Activated CD4-positive, CD25-positive, alpha-beta regulatory T cell treated with anti-CD3 and anti-CD28 coated beads, Interleukin-2, amount 50 U/mL, for 72 hours (primary cell): Measurements from ENCODE around the gene MAP2K7.
"Not testable (repeated sequence)": the region's sequence is repeated elsewhere in the genome, so short reads cannot be mapped to it uniquely, and the experiment has no call there.

Experiments
- DNase-seq: peaks from one replicate; pipeline ENCODE4 v3.0.0; 2021

Gene MAP2K7

DNA sequence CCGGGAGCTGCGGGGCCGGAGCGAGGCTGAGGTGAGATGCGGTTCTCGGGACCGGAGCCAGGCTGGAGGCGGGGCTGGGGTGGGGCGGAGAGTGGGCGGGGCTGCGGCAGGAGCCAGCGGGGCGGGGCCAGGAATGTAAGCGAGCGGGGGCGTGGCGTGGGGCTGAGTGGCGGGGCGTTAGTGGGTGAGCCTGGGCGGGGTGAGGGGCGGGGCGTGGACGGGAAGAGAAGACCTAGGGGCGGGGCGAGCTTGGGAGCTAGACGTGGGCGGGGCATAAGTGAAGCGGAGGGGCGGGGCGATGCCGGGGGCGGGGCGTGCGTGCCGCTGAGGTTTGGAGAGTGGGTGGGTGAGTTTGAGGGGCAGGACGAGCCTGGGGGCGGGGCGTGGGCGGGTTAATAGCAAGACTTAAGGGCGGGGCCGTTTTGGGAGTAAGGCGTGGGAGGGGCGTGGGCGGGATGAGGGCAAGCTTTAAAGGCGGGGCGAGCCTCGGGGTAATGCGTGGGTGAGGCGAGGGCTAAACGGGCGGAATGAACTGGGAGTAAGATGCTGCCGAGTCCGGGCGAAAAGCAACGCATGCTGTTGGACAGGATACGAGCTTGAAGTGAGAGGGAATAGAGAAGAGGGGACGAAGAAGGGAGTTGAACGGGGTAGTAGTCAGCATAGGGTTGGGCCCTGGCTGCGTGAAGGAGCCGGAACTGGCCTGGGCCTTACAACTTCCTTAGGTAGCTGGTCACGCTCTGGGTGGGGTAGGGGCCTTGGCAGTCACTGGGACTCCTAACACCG is 17.0 kb downstream of the MAP2K7 start:
- DNase-seq, result peak; percentile 97

GRCh38 chr19:7921302-7921966 is 17.8 kb downstream of the MAP2K7 start:
- no peak for DNase-seq

DNA sequence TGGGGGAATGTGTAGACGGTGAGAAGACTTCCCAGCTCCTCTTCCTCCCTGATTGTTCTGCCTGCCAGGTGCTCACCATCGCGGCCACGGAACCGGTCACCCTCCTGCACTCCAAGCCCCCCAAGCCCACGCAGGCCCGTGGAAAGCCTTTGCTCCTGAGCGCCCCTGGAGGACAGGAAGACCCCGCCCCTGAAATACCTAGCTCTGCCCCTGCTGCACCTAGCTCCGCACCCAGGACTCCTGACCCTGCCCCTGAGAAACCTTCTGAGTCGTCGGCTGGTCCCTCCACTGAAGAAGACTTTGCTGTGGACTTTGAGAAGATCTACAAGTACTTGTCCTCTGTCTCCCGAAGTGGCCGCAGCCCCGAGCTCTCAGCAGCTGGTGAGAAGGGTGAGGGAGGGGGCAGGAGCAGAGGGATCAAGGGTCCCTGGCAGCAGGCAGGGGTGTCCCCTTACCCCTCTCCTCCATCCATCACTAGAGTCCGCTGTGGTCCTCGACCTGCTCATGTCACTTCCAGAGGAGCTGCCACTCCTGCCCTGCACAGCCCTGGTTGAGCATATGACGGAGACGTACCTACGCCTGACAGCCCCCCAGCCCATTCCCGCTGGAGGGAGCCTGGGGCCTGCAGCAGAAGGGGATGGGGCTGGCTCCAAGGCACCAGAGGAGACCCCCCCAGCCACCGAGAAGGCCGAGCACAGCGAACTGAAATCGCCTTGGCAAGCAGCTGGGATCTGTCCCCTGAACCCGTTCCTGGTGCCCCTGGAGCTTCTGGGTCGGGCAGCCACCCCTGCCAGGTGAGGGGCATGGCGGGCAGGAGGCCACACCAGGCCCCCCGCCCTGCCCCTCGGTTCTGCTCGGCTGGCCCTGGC is 18.5 kb downstream of the MAP2K7 start:
- no peak for DNase-seq

DNA sequence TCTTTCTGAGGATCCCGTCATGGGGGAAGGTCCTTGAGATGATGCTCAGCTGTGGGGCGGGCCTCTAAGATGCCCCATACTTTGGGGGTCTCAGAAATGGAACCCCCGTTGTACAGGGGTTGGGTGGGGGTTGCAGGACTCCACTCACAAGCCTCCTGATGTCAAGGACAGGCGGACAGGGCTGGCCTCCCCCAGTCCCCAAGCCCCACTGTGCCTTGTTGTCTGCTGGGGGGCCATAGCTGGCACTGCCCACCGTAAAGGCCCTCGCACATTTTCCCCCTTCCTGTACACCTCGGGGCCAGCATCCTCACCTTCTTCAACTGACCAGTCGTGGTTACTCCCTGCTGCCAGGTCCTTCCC is 19.1 kb downstream of the MAP2K7 start:
- no peak for DNase-seq

GRCh38 chr19:7923295-7924191 is 19.9 kb downstream of the MAP2K7 start:
- no peak for DNase-seq

DNA sequence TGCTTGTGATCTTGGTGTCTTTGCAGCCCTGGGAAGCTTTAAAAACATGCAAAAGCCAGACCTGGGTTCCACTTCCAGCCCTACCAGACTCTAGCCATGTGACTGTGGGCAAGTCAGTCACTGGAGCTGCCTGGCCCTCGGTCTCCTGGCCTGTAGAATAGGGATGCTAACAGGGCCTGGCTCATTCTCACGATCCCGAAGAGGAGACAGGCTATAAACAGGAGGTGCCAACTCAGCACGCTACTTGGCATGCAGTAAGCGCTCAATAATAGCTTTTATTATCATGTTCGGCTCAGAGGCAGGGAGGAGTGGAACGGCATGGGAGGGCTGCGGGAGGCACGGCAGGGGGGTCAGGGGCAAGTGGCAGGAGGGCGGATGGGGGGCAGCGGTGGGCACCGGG is 20.6 kb downstream of the MAP2K7 start:
- no peak for DNase-seq

GRCh38 chr19:7924651-7925170 is 21.0 kb downstream of the MAP2K7 start:
- no peak for DNase-seq

GRCh38 chr19:7925171-7925851 is 21.6 kb downstream of the MAP2K7 start:
- DNase-seq, result peak; percentile 75

DNA sequence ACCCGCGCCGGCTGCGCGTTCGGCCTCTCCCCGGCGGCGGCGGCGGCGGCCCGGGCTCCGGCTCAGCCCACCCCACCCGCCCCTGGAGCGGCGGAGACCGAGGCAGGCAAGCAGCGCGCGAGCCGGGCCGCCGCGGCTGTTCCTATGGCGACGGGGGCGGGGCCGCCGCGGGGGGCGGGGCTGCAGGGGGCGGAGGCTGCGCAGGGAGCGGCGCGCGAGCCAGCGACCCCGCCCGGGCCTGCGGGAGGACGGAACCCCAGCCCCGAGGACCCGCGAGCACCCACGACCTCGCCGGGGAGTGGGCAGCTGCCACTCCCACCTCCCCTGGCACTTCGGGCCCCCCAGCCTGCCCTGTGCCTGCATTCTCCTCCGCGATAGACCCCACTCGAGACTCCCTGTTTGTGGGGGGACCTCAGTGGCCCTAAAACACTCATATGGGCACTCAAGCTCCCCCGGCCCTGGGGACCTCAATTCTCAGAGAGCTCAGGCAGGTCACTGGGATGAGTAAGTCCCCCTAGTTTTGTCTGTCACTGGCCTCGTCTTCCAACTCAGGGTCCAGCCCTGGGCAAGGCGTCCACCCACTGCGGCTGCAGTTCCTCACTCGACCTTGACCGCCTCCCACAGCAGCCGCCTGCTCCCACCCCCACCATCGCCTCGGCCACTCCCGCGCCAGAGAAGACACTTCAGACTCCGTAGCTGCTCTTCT is 22.5 kb downstream of the MAP2K7 start, which contains the start of gene CTXN1:
CTXN1 (minus strand) TSS at position 115 of the 706 bp plus-strand sequence. CDS start 597 bp downstream, outside the sequence.
- peak; percentile 76 for DNase-seq

- DNase-seq, result no peak
These were observed 23.3 kb downstream of the MAP2K7 start for GRCh38 chr19:7926727-7927604.

DNA sequence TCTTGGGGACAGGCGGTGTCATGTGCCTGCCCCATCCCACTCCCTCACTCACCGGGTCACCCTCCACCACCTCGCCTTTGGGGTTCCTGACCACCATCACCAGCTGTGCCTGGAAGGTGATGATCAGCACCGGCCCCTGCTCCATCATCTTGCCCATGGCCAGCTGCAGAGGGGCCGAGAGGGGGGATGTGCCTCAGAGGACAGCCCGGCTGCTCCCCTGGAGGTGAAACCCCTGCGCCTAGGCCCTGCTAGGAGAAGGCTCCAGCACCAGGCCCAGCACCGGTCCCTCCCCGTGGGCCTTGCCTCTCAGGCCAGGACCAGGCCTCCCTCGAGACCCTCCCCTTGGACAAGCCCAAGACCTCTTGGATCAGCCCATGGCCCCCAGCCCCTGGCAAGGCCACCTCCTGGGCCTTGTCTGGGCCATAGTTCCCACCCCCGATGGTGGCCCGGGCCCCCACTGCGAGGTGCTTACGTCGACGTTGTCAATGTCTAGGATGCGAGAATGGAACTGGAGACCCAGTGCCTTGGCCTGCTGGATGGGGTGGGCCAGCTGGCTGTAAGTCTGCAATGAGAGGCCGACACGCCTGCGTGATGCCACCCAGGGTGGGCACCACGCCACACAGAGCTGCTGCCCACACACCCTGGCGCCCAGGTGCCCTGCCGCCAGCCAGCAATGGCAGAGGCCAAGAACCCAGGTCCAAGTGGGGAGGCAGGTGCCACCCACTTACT is 24.1 kb downstream of the MAP2K7 start:
- no peak for DNase-seq

- no peak for DNase-seq
These were observed 24.6 kb downstream of the MAP2K7 start for GRCh38 chr19:7928334-7928706.

GRCh38 chr19:7928741-7929701 is 25.3 kb downstream of the MAP2K7 start:
- DNase-seq, result peak; percentile 56

- not testable (repeated sequence) for DNase-seq
These were observed 26.4 kb downstream of the MAP2K7 start for GRCh38 chr19:7930030-7930429.

DNA sequence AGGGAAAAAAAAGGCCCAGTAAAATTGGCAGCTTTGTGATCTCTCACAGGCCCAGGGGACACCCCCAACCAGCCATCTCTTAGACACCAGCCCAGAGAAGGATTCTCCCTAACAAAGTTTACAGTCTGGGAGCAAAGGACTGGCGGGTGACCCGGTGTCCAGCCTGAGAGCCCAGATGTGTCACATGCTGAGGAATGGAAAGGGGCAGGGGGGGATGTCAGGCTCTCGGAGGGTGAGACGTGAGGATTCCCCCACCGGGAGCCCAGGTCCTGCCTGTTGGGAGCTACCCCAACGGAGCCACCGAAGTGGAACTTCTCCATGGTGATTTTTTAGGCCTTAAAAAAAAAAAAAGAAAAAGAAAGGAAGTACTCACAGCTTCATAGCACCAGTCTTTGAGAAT is 27.1 kb downstream of the MAP2K7 start:
- no peak for DNase-seq

DNA sequence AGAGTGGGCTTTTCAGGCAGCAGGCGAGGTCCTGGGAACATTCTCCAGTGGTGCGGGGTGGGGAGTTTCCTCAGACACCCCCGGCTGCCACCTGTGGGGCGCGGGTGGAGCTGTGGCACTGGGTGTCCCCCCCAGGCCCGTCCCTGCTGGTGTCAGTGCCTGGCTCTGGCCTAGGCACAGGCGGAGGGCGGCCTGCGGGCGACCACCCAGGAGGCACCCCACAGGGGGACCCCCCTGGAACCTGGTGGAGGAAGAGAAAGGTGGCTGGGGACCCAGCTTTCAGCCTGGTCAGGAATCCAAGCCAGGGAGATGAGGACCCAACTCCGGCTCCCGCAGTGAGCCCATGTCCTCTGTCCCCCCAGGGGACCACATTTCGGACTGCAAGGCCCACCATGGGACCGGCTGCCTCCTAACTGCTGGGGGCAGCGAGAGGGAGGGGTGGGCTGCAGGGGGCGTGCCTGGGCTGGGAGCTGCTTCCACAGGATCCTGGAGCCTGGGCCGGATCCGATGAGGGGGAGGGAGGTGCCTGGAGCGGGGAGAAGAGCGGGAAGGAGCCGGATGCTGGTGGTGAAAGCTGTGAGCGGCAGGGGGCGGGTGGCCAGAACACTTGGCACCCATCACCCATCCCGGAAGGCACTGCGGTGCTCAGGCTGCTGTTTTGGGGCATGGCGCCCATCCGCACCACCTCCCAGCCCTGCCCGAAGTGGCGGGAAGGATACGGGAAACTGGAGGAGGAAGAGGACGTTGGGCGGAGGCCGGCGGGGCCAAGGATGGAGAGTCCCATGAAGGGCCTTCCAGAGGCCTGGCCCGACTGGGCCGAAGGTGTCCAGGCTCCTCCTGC is 27.8 kb downstream of the MAP2K7 start:
- DNase-seq, result no peak
